ENCODE data around the gene COPS2. TPM values are rescaled to one million over a fixed set of nuclear protein-coding genes. Genes with fewer than 3 reads are reported as not detected.

The COPS2 gene
- total RNA-seq, 1 experiment from 2014 or later, result 88.3 TPM

DNA sequence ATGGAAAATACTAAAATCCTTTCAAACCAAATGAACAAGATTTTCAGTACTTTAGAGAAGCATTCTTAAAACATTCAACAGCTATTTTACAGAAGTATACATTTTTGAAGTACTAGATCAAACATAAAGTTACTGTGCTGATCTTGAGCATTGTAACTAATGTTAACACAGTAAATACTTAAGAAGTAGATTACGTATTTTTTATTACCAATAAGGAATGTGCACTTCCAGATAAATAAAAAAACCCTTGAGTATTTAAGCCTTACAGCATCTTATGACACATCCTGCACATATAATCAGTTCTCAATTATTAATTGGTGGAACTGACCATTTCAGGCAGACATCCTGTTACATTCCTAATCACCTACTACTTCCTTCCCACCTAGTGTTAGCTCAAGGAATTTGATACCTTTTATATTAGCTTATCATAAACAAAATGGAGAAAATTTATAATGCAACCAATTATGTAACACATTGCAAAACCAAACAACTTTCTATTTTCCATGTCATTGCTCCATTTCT, 32.8 kb downstream of the COPS2 start:
- Mint-ChIP-seq H3K9me3 (no peaks in the 10 kb centered on the region), H3K36me3 (ENCODE audit: insufficient read depth in 1 of 3, low read depth in 3 of 3) (peaks cover 0 to 14% (median 5%) of the 10 kb centered on the region in 3 experiments; a peak in 6 of 7 replicates), H3K4me3 (no peak overlapping the region), H3K4me1 (peaks cover 6% of the 10 kb centered on the region in 2 experiments), H3K27ac (no peak overlapping the region), H3K27me3 (ENCODE audit: low read depth) (no peaks in the 10 kb centered on the region)
- no peak overlapping the region for H2AFZ ChIP-seq (ENCODE audit: low read length)
- no peak overlapping the region for H4K91ac ChIP-seq (ENCODE audit: insufficient read length, low read depth, low read length)
- no peak overlapping the region for H3K4me2 ChIP-seq (ENCODE audit: insufficient read depth, insufficient read length, low read length)
- H3K27me3 ChIP-seq (ENCODE audit: insufficient read depth, low read length), result no peaks in the 10 kb centered on the region
- no peak for DNase-seq
- H3K14ac ChIP-seq (ENCODE audit: insufficient read depth, low read length), result no peak overlapping the region
- TF ChIP-seq, protein P1, sequence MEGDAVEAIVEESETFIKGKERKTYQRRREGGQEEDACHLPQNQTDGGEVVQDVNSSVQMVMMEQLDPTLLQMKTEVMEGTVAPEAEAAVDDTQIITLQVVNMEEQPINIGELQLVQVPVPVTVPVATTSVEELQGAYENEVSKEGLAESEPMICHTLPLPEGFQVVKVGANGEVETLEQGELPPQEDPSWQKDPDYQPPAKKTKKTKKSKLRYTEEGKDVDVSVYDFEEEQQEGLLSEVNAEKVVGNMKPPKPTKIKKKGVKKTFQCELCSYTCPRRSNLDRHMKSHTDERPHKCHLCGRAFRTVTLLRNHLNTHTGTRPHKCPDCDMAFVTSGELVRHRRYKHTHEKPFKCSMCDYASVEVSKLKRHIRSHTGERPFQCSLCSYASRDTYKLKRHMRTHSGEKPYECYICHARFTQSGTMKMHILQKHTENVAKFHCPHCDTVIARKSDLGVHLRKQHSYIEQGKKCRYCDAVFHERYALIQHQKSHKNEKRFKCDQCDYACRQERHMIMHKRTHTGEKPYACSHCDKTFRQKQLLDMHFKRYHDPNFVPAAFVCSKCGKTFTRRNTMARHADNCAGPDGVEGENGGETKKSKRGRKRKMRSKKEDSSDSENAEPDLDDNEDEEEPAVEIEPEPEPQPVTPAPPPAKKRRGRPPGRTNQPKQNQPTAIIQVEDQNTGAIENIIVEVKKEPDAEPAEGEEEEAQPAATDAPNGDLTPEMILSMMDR (conservative IDR thresholded peaks at IDR 0.05), result no peak
- no peaks in the 10 kb centered on the region for H3K79me2 ChIP-seq (ENCODE audit: insufficient read depth, low read length)
- H3K4me1 ChIP-seq (ENCODE audit: insufficient read depth, low read length), result no peaks in the 10 kb centered on the region
- H3K4ac ChIP-seq (ENCODE audit: low read depth, low read length), result no peak overlapping the region
- H2BK120ac ChIP-seq (ENCODE audit: low read depth, low read length, poor library complexity, severe bottlenecking), result no peak overlapping the region
- H3K23me2 ChIP-seq (ENCODE audit: insufficient read length, low read depth, low read length, poor library complexity, severe bottlenecking), result no peaks in the 10 kb centered on the region
- H3K27ac ChIP-seq (ENCODE audit: insufficient read length, low read depth, low read length), result no peak overlapping the region
- no peak overlapping the region for H2BK20ac ChIP-seq (ENCODE audit: low read depth, low read length, poor library complexity, severe bottlenecking)
- no peak overlapping the region for H4K5ac ChIP-seq (ENCODE audit: insufficient read length, low read depth, low read length)
- no peak overlapping the region for H3K9ac ChIP-seq (ENCODE audit: extremely low read depth, insufficient read length, low read length)
- no peaks in the 10 kb centered on the region for H3K9me3 ChIP-seq (ENCODE audit: control insufficient read depth, low read depth, low read length)
- H2BK12ac ChIP-seq (ENCODE audit: insufficient read length, low read depth, low read length), result no peak overlapping the region
- no peak overlapping the region for H4K8ac ChIP-seq (replicated peaks; ENCODE audit: insufficient read length, low read depth, low read length)
- no peak overlapping the region for H3K18ac ChIP-seq (ENCODE audit: insufficient read length, low read depth, low read length)
- no peak overlapping the region for H2BK15ac ChIP-seq (ENCODE audit: low read depth, low read length)
- H3K79me1 ChIP-seq (ENCODE audit: insufficient read depth, low read depth, low read length, poor library complexity, severe bottlenecking), result no peaks in the 10 kb centered on the region
- H4K20me1 ChIP-seq (ENCODE audit: control insufficient read depth, insufficient read depth, insufficient read length), result no peaks in the 10 kb centered on the region
- no peak overlapping the region for H3T11ph ChIP-seq (ENCODE audit: low read length)
- no peak overlapping the region for H2AK5ac ChIP-seq (ENCODE audit: insufficient read length, low read length)
- WGBS (ENCODE audit: extremely low coverage, insufficient read length, low lambda C conversion rate), result no CpG with 5 or more reads among the region's 1 CpG
- no peak overlapping the region for H3K56ac ChIP-seq (ENCODE audit: insufficient read length, low read depth, low read length)
- no peak overlapping the region for H3K23ac ChIP-seq (ENCODE audit: insufficient read length, low read depth, low read length)
- H2BK5ac ChIP-seq (ENCODE audit: insufficient read length, low read length), result no peak overlapping the region

Measured in H9 (cell line).